ENCODE results near the gene DKKL1.
"Not testable (repeated sequence)": the region's sequence is repeated elsewhere in the genome, so short reads cannot be mapped to it uniquely, and the experiment has no call there.

DKKL1 gene
- 0 reads per million in 4 donors for total RNA-seq

DNA sequence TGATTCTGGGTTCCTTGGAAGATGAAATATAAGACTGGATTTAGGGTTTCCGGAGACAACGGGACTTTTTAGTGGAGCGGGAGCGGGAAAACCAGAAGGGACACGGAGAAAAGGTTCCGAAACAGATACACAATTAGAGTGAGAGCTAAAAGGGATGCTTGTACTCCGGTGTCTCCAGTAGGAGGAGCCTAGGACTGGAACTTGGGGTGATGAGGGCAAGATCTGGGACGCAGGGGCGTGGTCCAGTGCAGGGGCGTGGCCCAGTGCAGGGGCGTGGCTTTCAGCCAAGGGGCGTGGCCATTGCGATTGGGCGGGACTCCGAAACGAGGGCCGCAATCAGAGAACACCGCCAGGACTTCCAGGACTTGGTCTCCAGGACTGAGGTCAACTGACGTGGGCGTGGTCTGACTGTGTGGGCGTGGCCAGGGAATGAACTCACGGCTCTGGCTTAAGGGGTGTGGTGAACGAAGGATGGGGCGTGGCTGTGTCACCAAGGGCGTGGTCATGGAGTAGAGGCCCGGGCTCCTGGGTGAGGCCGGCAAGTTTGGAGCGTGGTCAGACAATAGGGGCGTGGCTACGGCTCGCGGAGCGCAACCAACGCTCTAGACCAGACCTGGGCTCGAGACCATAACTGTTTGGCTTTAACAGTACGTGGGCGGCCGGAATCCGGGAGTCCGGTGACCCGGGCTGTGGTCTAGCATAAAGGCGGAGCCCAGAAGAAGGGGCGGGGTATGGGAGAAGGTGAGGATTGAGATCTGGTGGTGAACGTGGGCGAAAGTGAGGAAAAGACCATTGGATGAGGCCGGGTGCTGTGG is at the start of gene DKKL1:
DKKL1 (plus strand) TSS at position 610 of the 815 bp plus-strand sequence; CDS start at position 732, 122 bp downstream.
- peak; percentile 25 to 76 (median 47) for DNase-seq

DNA sequence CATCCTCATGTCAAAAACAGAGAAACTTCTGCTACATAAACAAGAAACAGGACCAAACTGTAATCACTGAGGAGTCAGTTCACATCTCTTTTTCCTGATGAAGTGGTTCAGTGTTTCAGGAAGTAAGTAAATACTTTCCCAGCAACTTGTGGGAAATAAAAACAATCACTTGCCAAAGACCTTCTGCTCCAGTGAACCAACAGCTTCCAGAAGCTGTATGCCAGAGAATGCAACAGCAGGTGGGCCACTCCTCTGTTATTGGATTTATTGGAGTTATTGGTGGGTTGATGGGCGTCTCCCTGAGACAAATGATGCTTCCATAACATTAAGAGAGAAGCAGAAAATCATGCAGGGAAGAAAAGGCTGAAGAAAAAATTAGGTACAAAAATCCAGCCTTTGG is 48.6 kb upstream of the DKKL1 start:
- no peak for DNase-seq

DNA sequence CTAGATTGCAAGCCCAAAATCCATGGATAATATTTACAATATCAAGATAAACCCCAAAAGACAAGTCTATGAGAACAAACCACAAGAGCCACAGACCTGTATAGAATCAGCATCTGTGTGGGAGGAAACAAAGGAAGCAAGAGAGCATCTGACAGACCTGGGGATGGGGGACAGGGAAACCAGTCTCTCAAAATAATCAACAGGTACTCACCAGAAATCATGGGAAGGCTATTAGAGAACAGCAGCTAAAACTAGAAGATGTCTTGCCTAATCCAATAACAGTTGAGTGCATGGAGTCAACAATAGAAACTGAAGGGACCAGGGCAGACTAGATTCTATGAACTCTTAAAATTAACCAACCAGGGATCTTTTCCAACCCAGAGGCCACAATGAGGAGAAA is 47.4 kb upstream of the DKKL1 start:
- no peak for DNase-seq

DNA sequence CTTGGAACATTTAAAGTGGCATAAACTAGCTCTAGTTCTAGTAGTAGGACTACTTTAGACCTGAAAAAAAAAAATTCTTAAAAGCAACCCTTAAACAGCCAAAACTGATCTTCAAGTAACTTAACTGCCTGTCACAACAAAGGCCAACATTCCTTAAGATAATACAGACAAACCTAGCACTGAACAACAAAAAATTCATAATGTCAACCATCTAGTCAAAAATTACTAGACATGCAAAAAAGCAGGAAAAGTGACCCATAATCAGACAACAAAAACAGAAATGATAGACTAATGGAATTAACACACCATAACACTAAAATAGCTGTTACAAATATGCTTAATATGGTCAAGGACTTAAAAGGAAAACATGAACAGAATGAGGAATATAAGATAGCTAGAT is 45.4 kb upstream of the DKKL1 start:
- DNase-seq: no peak

DNA sequence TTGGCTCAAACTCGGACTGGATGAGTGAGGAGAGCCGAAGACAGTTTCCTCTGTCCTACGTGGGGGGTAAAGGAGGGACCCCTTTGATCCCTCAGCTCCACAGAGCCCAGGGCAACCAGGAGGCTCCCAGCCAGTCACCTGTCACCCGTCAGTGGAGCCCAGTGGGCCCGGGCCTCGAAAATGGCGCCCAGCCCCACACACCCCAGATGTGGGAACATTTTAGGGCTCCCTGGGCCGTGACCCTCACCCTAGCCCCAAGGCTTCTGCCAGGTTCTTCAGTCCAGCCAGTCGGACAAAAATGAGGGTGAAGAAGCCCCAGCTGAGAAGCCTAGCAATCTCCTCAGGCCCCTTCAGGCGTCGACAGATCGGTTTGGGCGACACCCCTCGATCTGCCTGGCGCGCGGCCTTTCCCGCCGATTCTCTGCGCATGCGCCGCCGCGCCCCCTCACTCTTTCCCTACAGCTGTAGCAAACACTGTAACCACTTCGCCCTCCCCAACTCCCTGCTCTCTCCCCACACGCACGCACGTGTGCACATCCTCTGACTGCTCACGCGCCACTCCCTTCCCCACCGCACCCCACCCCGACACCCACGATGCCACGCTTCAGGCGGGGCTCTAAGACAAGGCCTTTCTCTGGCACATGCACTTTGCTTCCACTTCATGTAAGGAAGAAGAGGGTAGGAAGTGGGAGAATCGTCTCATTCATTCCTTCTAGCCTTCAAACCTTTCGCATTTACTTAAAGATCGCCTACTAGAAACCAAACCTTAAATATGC is 38.7 kb upstream of the DKKL1 start, which contains the start of gene SLC6A16:
SLC6A16 (minus strand) TSS at position 391 of the 776 bp plus-strand sequence. CDS start 13,844 bp downstream, outside the sequence.
- no peak for DNase-seq

DNA sequence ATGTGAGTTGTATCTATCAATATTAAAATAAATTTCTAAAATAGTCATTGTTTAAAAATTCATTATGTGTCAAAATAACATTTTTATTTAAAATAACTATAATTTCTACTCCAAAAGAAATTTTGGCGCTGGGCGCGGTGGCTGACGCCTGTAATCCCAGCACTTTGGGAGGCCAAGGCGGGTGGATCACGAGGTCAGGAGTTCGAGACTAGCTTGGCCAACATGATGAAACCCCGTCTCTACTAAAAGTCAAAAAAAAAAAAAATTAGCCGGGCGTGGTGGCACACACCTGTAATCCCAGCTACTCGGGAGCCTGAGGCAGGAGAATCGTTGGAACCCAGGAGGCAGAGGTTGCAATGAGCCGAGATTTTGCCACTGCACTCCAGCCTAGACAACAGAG is 37.9 kb upstream of the DKKL1 start:
- not testable (repeated sequence) for DNase-seq

DNA sequence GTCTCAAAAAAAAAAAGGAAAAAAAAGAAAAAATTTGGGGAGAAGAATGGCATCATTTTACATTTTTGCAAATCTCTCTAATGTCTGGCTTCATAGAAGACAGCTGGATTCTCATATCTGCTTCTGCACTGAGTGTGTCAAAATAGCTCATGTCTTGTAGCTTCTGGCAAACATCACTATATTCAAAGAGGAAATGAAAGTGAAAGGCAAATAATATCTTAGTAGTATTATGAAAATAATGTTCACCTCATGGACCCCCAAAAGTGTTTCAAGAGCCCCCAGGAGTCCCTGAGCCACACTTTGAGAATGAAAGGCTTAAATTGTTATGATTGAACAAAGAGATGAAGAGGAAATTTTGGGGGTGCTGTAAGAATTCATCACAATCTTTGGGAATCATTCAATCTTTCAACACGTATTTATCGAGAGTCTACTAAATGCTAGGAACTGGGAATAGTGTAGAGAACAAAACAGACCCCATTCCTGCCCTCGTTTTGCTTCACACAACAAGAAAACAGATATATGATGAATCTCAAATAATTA is 37.4 kb upstream of the DKKL1 start:
- no peak for DNase-seq

GRCh38 chr19:49327878-49328544 is 35.7 kb upstream of the DKKL1 start:
- DNase-seq: peak in 2 of 5 donors; percentile 20 to 48

- no peak for DNase-seq
Observed at GRCh38 chr19:49328741-49329140, 34.9 kb upstream of the DKKL1 start.

GRCh38 chr19:49331187-49331586 is 32.5 kb upstream of the DKKL1 start:
- not testable (repeated sequence) for DNase-seq

GRCh38 chr19:49331616-49332055 is 32.0 kb upstream of the DKKL1 start:
- DNase-seq: peak in 4 of 5 donors; percentile 43 to 78 (median 50)

DNA sequence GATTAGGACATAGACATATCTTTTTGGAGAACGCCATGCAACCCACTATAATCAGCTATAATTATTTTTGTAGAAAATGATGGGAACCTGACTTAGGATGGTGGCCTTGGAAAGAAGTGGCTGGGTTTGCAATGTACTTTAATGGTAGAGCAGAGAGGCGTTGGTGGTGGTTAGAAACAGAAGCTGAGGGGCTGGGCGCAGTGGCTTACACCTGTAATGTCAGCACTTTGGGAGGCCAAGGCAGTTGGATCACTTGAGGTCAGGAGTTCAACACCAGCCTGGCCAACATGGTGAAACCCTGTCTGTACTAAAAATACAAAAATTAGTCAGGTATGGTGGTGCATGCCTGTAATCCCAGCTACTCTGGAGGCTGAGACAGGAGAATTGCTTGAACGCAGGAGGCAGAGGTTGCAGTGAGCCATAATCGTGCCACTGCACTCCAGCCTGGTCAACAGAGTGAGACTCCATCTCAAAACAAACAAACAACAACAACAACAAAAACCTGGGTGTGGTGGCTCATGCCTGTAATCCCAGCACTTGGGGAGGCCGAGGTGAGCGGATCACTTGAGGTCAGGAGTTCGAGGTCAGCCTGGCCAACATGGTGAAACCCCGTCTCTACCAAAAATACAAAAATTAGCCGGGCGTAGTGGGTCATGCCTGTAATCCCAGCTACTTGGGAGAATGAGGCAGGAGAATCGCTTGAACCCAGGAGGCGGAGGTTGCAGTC is 30.8 kb upstream of the DKKL1 start:
- not testable (repeated sequence) for DNase-seq

GRCh38 chr19:49333418-49333805 is 30.3 kb upstream of the DKKL1 start:
- DNase-seq: no peak

- peak; percentile 48 to 75 (median 63) for DNase-seq
Observed at GRCh38 chr19:49333811-49334288, 29.8 kb upstream of the DKKL1 start.

- DNase-seq: peak in 3 of 5 donors; percentile 37 to 64 (median 55)
Observed at GRCh38 chr19:49335071-49335783, 28.4 kb upstream of the DKKL1 start, which contains the start of gene CD37. Gene CD37, plus strand, starts transcription at chr19:49335406. Its CDS starts 135 bp downstream, at chr19:49335541.

DNA sequence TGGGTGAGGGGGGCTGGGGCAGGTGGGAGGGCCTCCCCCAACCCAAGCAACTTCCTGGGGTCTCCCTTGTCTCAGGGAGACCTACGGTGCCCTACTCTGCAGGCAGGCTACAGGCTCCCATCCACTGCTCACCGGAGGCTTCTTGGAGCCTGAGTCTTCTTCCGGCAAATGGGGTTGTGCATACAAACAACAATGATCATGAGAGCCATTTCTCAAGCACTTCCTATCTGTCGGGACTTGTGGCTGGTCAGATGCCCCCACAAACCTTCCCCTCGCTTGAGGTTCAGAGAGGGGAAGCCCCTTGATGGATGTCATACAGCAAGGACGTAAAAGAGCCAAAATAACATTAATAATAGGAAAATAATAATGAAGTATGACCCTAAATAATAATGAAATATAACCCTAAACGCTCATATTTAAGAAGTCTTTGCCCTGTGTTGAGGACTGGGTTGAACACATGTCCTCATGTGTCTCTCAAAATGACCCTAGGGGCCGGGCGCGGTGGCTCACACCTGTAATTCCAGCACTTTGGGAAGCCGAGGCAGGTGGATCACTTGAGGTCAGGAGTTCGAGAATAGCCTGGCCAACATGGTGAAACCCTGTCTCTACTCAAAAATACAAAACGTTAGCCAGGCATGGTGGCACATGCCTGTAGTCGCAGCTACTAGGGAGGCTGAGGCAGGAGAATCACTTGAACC is 27.7 kb upstream of the DKKL1 start:
- peak in 1 of 5 donors; percentile 58 for DNase-seq

DNA sequence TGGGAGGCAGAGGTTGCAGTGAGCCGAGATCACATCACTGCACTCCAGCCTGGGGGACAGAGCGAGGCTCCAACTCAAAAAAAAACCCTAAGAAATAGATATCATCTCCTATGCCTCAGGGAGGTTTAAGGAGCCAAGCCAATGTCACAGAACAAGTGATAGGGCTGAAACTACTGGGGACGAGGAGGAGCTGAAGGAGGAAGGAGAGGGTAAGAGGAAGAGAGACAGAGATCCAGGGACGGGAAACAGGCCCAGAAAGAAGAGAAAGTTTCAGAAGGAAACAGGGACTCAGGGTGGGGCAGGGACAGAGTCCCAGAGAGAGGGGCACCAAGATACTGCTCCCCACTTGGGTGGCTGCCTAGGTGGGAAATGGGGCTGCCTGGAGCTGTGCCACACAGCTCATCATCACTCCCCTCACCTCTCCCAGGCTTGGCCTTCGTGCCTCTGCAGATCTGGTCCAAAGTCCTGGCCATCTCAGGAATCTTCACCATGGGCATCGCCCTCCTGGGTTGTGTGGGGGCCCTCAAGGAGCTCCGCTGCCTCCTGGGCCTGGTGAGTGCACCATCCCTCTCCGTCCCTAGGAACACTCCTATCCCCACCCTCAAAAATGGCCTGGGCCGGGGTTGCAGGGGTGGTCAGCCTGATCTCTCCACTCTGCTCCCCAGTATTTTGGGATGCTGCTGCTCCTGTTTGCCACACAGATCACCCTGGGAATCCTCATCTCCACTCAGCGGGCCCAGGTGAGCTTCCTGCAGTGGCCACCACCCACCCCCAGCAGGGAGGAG is 27.0 kb upstream of the DKKL1 start:
- DNase-seq: no peak

GRCh38 chr19:49337267-49338022 is 26.2 kb upstream of the DKKL1 start:
- no peak for DNase-seq

All from T-helper 1 cell (primary cell).